ENCODE data around the gene SLC25A45.
A peak's percentile ranks its signal among the peaks of the same experiment; 100 is the strongest.

Gene SLC25A45

GRCh38 chr11:65392899-65393298 lies 10.5 kb upstream of the SLC25A45 start (continued):
- no peak for TF ChIP-seq CREB5 (CRISPR knock-in tag; IDR thresholded peaks at IDR 0.05; ENCODE audit: low read depth)
- no peak for TF ChIP-seq ZFP3 (CRISPR knock-in tag; IDR thresholded peaks at IDR 0.05)

DNA sequence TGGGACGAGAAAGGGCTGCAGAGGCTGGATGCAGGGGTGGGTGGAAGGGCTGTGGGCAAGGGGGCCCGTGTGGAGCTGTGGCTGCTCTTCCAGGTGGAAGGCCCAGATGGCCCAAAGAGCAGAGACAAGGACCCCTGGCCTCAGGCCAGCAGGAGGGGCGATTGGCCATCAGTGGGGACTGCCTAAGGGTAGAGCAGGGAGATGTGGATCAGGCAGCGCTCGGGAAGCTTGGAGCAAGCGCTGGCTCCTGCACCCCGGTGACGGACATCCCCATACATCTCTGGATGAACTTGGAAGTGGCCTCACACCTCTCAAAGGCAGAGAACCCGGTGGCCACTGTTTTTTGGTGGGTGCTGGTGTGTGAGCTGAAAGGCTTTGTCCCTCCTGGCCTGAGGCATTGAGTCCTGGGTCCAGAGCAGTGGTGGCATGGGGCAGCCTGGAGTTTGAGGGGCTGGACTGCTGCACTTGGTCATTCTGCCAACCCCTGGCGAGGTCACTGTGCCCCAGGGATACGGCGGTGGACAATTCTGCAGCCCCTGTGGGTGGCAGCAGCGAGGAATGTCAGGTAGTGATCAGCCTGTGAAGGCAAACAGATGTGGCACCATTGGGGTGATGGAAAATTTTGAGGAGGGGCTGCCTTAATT lies 9.9 kb upstream of the SLC25A45 start:
- no peak for ATAC-seq
- no peak for TF ChIP-seq CREB5 (CRISPR knock-in tag; IDR thresholded peaks at IDR 0.05; ENCODE audit: low read depth)
- TF ChIP-seq ISL1 (CRISPR knock-in tag; IDR thresholded peaks at IDR 0.05) = no peak
- no peak for TF ChIP-seq ESRRG (CRISPR knock-in tag; IDR thresholded peaks at IDR 0.05)
- no peak for TF ChIP-seq PPARA (CRISPR knock-in tag; IDR thresholded peaks at IDR 0.05; ENCODE audit: borderline replicate concordance)
- TF ChIP-seq ZFP3 (CRISPR knock-in tag; IDR thresholded peaks at IDR 0.05) = no peak
- TF ChIP-seq CSDC2 (CRISPR knock-in tag; IDR thresholded peaks at IDR 0.05) = no peak
- no peak for TF ChIP-seq RARB (CRISPR knock-in tag; IDR thresholded peaks at IDR 0.05)
- TF ChIP-seq BACH2 (CRISPR knock-in tag; IDR thresholded peaks at IDR 0.05; ENCODE audit: borderline replicate concordance) = no peak
- no peak for TF ChIP-seq ZFP30 (CRISPR knock-in tag; IDR thresholded peaks at IDR 0.05)
- TF ChIP-seq ZNF8 (CRISPR knock-in tag; IDR thresholded peaks at IDR 0.05) = no peak
- TF ChIP-seq GLIS3 (CRISPR knock-in tag; IDR thresholded peaks at IDR 0.05) = no peak
- TF ChIP-seq, protein P1, sequence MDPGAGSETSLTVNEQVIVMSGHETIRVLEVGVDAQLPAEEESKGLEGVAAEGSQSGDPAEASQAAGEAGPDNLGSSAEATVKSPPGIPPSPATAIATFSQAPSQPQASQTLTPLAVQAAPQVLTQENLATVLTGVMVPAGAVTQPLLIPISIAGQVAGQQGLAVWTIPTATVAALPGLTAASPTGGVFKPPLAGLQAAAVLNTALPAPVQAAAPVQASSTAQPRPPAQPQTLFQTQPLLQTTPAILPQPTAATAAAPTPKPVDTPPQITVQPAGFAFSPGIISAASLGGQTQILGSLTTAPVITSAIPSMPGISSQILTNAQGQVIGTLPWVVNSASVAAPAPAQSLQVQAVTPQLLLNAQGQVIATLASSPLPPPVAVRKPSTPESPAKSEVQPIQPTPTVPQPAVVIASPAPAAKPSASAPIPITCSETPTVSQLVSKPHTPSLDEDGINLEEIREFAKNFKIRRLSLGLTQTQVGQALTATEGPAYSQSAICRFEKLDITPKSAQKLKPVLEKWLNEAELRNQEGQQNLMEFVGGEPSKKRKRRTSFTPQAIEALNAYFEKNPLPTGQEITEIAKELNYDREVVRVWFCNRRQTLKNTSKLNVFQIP (CRISPR knock-in tag; IDR thresholded peaks at IDR 0.05; ENCODE audit: borderline replicate concordance, low read depth) = no peak
- no peak for TF ChIP-seq OSR1 (CRISPR knock-in tag; IDR thresholded peaks at IDR 0.05)
- no peak for TF ChIP-seq TCF4 (CRISPR knock-in tag; IDR thresholded peaks at IDR 0.05; ENCODE audit: borderline replicate concordance)
- no peak for TF ChIP-seq SNAI2 (CRISPR knock-in tag; IDR thresholded peaks at IDR 0.05)
- TF ChIP-seq ZNF70 (CRISPR knock-in tag; IDR thresholded peaks at IDR 0.05) = no peak
- no peak for TF ChIP-seq ZNF565 (CRISPR knock-in tag; conservative IDR thresholded peaks at IDR 0.05; ENCODE audit: low read depth)
- no peak for TF ChIP-seq TOX (CRISPR knock-in tag; IDR thresholded peaks at IDR 0.05; ENCODE audit: borderline replicate concordance)
- TF ChIP-seq, protein P2, sequence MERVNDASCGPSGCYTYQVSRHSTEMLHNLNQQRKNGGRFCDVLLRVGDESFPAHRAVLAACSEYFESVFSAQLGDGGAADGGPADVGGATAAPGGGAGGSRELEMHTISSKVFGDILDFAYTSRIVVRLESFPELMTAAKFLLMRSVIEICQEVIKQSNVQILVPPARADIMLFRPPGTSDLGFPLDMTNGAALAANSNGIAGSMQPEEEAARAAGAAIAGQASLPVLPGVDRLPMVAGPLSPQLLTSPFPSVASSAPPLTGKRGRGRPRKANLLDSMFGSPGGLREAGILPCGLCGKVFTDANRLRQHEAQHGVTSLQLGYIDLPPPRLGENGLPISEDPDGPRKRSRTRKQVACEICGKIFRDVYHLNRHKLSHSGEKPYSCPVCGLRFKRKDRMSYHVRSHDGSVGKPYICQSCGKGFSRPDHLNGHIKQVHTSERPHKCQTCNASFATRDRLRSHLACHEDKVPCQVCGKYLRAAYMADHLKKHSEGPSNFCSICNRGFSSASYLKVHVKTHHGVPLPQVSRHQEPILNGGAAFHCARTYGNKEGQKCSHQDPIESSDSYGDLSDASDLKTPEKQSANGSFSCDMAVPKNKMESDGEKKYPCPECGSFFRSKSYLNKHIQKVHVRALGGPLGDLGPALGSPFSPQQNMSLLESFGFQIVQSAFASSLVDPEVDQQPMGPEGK (CRISPR knock-in tag; IDR thresholded peaks at IDR 0.05; ENCODE audit: borderline replicate concordance) = no peak

DNA sequence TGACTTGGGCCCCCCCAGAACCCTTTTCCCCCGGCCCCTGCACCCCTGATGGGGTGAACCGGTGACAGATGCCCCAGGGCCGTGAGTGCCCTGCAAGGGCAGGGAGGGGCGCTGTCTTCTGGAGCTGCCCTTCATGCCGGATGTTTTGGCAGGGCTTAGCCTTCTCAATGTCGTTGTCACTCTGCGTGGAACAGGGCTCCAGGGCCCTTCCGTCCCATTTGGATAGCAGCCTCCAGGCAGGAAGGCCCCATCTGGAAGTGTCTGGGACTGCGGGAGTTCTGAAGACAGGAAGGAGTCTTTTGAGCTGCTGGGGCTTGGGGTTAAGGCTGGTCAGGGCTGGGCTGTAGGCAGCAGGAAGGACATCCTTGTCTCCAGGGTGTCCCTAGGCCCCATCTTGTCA lies 8.6 kb upstream of the SLC25A45 start:
- ATAC-seq = peak; percentile 28
- TF ChIP-seq ISL1 (CRISPR knock-in tag; IDR thresholded peaks at IDR 0.05) (no peak), ZNF565 (CRISPR knock-in tag; conservative IDR thresholded peaks at IDR 0.05; ENCODE audit: low read depth) (no peak), CREB5 (CRISPR knock-in tag; IDR thresholded peaks at IDR 0.05; ENCODE audit: low read depth) (no peak), ZNF8 (CRISPR knock-in tag; IDR thresholded peaks at IDR 0.05) (no peak), ZFP3 (CRISPR knock-in tag; IDR thresholded peaks at IDR 0.05) (no peak), ARNTL (CRISPR knock-in tag; IDR thresholded peaks at IDR 0.05; ENCODE audit: borderline replicate concordance, low read depth) (no peak), ESRRG (CRISPR knock-in tag; IDR thresholded peaks at IDR 0.05) (no peak), BACH2 (CRISPR knock-in tag; IDR thresholded peaks at IDR 0.05; ENCODE audit: borderline replicate concordance) (no peak), TSHZ2 (CRISPR knock-in tag; IDR thresholded peaks at IDR 0.05) (no peak), RARB (CRISPR knock-in tag; IDR thresholded peaks at IDR 0.05) (no peak), ZFP30 (CRISPR knock-in tag; IDR thresholded peaks at IDR 0.05) (no peak)
- TF ChIP-seq, protein P1 (CRISPR knock-in tag; IDR thresholded peaks at IDR 0.05; ENCODE audit: borderline replicate concordance, low read depth) = no peak
- TF ChIP-seq, protein P2 (CRISPR knock-in tag; IDR thresholded peaks at IDR 0.05; ENCODE audit: borderline replicate concordance) = no peak

Data from SK-N-SH treated with all-trans-retinoic acid at 6 μM for 48 hours (cell line).